Prostate gland (tissue), 2 donors: Measurements from ENCODE around the gene DQX1. TPM values are rescaled to one million over a fixed set of nuclear protein-coding genes. Genes with fewer than 3 reads are reported as not detected.

Source experiments
- DNase-seq: peaks from one replicate; pipeline ENCODE4 v3.0.0-alpha.2; 2019; ENCODE audit warnings: low spot score
- H3K27ac ChIP-seq, 2 donors: fragments of 200-600 bp; sonication (generic); 2 replicates each; pipeline ENCODE4 v1.5.1; 2017 to 2019
- H3K27me3 ChIP-seq: fragments of 200-600 bp; sonication (generic); replicated peaks from 2 replicates; pipeline ENCODE4 v1.5.1; 2019; ENCODE audit not compliant: insufficient read depth
- H3K36me3 ChIP-seq, 2 donors: fragments of 200-600 bp; sonication (generic); 1 replicate in 1 of 2; 2 replicates in 1 of 2; pipeline versions ENCODE4 v1.5.1 to v1.8.1; 2017 to 2019
- H3K4me1 ChIP-seq: fragments of 200-600 bp; sonication (generic); replicated peaks from 2 replicates; pipeline ENCODE4 v1.5.1; 2019
- H3K4me3 ChIP-seq, 2 donors: fragments of 200-600 bp; sonication (generic); 2 replicates each; pipeline ENCODE4 v1.5.1; 2017 to 2019
- H3K9me3 ChIP-seq: fragments of 200-600 bp; sonication (generic); 2 replicates; pipeline ENCODE4 v1.5.1; 2017
- POLR2A ChIP-seq: fragments of 450-650 bp; IDR thresholded peaks from one replicate; pipeline ENCODE4 v1.6.1; 2016; ENCODE audit warnings: antibody characterized with exemption, mild to moderate bottlenecking
- POLR2AphosphoS5 ChIP-seq: sonication (generic); formaldehyde crosslinking; IDR thresholded peaks from one replicate; pipeline ENCODE4 v1.6.1; 2017; ENCODE audit warnings: antibody characterized with exemption
- WGBS: methylation state at CpG from one replicate; pipeline ENCODE4 v1.1.5; 2018; 5-methylcytosine and 5-hydroxymethylcytosine counted together
- intact Hi-C: fragments of 100-400 bp; cut with DNase I; formaldehyde crosslinking; loops from one replicate; pipeline ENCODE4 v1.14.2; 2022
- total RNA-seq, 2 donors: library from RNA; depleted of rRNA; stranded (reverse); fragments of >200 nt; gene quantifications; one replicate each; pipeline ENCODE4 v1.1.0, GENCODE V29; 2016
- TF ChIP-seq, protein P1 (sequence below), 4 experiments: fragments of 200-600 bp in 2 of 4; fragments of 450-650 bp in 2 of 4; sonication (generic) in 2 of 4; IDR thresholded peaks; 1 replicate in 3 of 4; 2 replicates in 1 of 4; pipeline ENCODE4 v1.5.1; 2016 to 2019; ENCODE audit warnings: antibody characterized with exemption in 4 of 4, mild to moderate bottlenecking in 2 of 4, moderate library complexity in 2 of 4

The DQX1 gene, protein sequence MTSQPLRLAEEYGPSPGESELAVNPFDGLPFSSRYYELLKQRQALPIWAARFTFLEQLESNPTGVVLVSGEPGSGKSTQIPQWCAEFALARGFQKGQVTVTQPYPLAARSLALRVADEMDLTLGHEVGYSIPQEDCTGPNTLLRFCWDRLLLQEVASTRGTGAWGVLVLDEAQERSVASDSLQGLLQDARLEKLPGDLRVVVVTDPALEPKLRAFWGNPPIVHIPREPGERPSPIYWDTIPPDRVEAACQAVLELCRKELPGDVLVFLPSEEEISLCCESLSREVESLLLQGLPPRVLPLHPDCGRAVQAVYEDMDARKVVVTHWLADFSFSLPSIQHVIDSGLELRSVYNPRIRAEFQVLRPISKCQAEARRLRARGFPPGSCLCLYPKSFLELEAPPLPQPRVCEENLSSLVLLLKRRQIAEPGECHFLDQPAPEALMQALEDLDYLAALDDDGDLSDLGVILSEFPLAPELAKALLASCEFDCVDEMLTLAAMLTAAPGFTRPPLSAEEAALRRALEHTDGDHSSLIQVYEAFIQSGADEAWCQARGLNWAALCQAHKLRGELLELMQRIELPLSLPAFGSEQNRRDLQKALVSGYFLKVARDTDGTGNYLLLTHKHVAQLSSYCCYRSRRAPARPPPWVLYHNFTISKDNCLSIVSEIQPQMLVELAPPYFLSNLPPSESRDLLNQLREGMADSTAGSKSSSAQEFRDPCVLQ
- not detected for total RNA-seq

- H3K4me1 ChIP-seq: peaks cover 7% of the 10 kb centered on the region
- H3K27me3 ChIP-seq: no peaks in the 10 kb centered on the region
- no peak for DNase-seq
- no peaks in the 10 kb centered on the region for H3K9me3 ChIP-seq
- no peak within 1 kb of the TSS for H3K4me3 ChIP-seq
- intact Hi-C loops: loop anchor here (10.0 kb wide), 1 partner anchor 59 kb away; no protein-coding TSS in a partner anchor
- 86% methylated on average over 11 of the region's 11 CpGs for WGBS
- no peak within 1 kb of the TSS for H3K27ac ChIP-seq
- no peak for TF ChIP-seq POLR2A
- TF ChIP-seq, protein P1, sequence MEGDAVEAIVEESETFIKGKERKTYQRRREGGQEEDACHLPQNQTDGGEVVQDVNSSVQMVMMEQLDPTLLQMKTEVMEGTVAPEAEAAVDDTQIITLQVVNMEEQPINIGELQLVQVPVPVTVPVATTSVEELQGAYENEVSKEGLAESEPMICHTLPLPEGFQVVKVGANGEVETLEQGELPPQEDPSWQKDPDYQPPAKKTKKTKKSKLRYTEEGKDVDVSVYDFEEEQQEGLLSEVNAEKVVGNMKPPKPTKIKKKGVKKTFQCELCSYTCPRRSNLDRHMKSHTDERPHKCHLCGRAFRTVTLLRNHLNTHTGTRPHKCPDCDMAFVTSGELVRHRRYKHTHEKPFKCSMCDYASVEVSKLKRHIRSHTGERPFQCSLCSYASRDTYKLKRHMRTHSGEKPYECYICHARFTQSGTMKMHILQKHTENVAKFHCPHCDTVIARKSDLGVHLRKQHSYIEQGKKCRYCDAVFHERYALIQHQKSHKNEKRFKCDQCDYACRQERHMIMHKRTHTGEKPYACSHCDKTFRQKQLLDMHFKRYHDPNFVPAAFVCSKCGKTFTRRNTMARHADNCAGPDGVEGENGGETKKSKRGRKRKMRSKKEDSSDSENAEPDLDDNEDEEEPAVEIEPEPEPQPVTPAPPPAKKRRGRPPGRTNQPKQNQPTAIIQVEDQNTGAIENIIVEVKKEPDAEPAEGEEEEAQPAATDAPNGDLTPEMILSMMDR (IDR thresholded peaks at IDR 0.05): no peak
- TF ChIP-seq POLR2AphosphoS5: no peak
- H3K36me3 ChIP-seq: peaks cover 0 to 4% of the 10 kb centered on the region in 2 donors
Measured at GRCh38 chr2:74525717-74526648, at the start of gene DQX1. Gene DQX1, minus strand, starts transcription at chr2:74526231. Its CDS starts 502 bp downstream, at chr2:74525729.

DNA sequence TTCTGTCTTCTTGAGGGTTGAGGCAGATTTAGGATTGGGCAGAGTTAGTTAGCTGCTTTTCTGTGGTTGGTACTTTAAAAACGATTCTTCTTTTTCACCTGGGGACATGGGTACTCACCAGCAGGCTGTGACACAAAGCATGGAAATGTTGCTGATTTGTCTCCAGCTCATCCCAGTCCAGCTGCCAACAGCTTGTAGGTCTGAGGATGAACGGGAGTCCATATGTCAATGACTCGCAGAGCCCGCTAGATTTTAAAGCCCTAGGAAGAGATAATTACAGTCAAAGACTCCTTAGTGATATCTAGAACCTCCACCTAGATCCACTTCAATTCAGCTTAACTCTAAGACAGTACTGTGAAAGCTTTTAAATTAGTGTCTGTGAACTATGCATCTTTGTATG, 49.3 kb upstream of the DQX1 start:
- Histone ChIP-seq H3K27me3 (no peaks in the 10 kb centered on the region), H3K4me3 (no peak overlapping the region), H3K27ac (no peak overlapping the region), H3K4me1 (no peaks in the 10 kb centered on the region), H3K36me3 (no peaks in the 10 kb centered on the region), H3K9me3 (no peaks in the 10 kb centered on the region)
- intact Hi-C loops: no loop called here
- no peak for DNase-seq
- 94% methylated on average over 4 of the region's 4 CpGs for WGBS
- TF ChIP-seq POLR2A (no peak), POLR2AphosphoS5 (no peak)
- TF ChIP-seq, protein P1 (IDR thresholded peaks at IDR 0.05): no peak

GRCh38 chr2:74573747-74574562, 47.9 kb upstream of the DQX1 start:
- Histone ChIP-seq H3K27ac (no peak overlapping the region), H3K4me3 (no peak overlapping the region), H3K27me3 (no peaks in the 10 kb centered on the region), H3K36me3 (no peaks in the 10 kb centered on the region), H3K9me3 (no peaks in the 10 kb centered on the region), H3K4me1 (no peaks in the 10 kb centered on the region)
- no peak for DNase-seq
- TF ChIP-seq, protein P1 (IDR thresholded peaks at IDR 0.05): no peak
- TF ChIP-seq POLR2AphosphoS5: no peak
- TF ChIP-seq POLR2A: no peak
- intact Hi-C loops: no loop called here
- 45% methylated on average over 7 of the region's 7 CpGs for WGBS

- Histone ChIP-seq H3K4me3 (no peak overlapping the region), H3K4me1 (no peaks in the 10 kb centered on the region), H3K27me3 (no peaks in the 10 kb centered on the region), H3K9me3 (no peaks in the 10 kb centered on the region), H3K27ac (no peak overlapping the region), H3K36me3 (no peaks in the 10 kb centered on the region)
- WGBS: 82% methylated on average over 3 of the region's 3 CpGs
- no peak for DNase-seq
- TF ChIP-seq, protein P1 (IDR thresholded peaks at IDR 0.05): no peak
- TF ChIP-seq POLR2A (no peak), POLR2AphosphoS5 (no peak)
- intact Hi-C loops: no loop called here
Measured at GRCh38 chr2:74572178-74572925, 46.3 kb upstream of the DQX1 start.
